HG03565 (cell line): ENCODE results near the gene SMURF1.
A peak's percentile ranks its signal among the peaks of the same experiment; 100 is the strongest.
"Not testable (repeated sequence)": the region's sequence is repeated elsewhere in the genome, so short reads cannot be mapped to it uniquely, and the experiment has no call there.

Experiments
- ATAC-seq: cut with Tn5 transposase; IDR thresholded peaks from one replicate; pipeline ENCODE4 v1.9.1; 2021; ENCODE audit warnings: mild to moderate bottlenecking, moderate library complexity; ENCODE audit not compliant: unreplicated experiment

Gene SMURF1

GRCh38 chr7:99122762-99123161, 21.1 kb downstream of the SMURF1 start:
- ATAC-seq: no peak

DNA sequence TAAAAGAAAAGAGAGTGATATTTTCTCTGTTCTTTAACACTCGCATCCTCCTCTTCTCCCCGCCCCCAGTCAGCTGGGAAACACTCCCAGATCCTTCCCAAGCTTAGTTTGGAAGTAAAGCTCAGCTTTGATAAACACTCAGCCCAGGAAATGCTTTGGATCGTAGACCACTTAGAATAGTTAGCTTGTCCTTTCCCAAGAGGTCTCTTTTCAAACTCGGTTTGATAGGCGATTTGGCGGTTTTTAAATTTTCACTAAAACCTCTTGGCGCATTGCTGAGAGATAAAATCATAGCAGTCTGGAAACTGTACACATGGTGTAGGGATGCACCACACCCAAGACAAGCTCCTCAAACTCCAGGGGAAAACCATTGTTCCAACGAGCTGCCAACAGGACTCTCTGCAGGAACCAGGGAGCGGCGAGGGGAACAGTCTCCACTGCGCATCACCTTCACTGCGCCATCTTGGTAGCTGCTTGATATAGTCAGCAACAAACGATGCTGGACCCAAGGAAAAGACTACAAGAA, 22.3 kb downstream of the SMURF1 start:
- ATAC-seq: no peak

GRCh38 chr7:99120916-99121315, 23.0 kb downstream of the SMURF1 start:
- no peak for ATAC-seq

DNA sequence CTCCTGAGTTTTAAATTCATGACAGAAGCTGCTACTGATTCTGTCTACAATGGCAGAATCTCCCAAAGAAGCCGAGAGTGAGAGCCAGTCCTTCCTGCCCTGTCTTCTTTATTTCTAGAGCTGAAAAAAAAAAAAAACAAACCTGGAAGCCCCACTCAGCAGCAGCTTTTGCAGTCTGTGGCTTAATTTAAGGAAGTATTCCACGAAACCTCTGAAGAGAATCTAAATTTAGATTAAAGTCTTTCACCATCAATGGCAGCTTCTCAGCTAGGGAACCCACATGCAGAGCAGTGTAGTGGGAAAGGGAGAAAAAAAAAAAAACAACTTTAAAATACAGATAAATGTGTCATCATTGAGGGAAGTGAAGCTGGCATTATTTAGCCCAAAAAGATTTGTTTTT, 23.4 kb downstream of the SMURF1 start:
- ATAC-seq: no peak

- ATAC-seq: no peak
Measured at GRCh38 chr7:99118077-99118476, 25.8 kb downstream of the SMURF1 start.

DNA sequence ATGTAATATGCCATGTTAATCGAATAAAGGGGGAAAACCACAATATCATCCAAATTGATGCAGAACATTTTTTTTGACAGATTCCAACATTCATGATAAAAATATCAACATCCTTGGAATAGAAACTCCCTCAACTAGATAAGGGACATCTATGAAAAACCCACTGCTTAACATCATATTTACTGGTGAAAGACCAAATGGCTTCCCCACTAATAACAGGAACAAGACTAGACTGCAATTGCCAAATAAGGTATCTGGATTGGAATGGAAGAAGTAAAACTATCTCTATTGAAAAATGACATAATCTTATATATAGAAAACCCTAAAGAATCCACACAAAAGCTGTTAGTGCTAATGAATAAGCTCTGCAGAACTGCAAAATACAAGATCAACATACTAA, 27.8 kb downstream of the SMURF1 start:
- ATAC-seq: no peak

- no peak for ATAC-seq
Measured at GRCh38 chr7:99115379-99115778, 28.5 kb downstream of the SMURF1 start.

DNA sequence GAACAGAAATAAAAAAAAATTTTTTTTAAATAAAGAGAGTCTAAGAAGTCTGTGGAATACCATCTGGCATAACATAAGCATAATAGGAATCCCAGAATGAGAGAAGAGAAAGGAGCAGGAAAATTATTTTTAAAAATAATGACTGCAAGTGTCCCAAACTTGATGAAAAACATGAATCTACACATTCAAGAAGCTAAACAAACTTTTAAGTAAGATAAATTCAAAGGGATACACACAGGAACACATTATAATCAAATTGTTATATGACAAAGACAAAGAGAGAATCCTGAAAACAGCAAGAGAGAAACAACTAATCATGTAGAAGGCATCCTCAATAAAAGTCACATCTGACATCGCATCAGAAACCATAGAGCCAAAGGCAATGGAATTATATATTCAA, 30.9 kb downstream of the SMURF1 start:
- ATAC-seq: no peak

DNA sequence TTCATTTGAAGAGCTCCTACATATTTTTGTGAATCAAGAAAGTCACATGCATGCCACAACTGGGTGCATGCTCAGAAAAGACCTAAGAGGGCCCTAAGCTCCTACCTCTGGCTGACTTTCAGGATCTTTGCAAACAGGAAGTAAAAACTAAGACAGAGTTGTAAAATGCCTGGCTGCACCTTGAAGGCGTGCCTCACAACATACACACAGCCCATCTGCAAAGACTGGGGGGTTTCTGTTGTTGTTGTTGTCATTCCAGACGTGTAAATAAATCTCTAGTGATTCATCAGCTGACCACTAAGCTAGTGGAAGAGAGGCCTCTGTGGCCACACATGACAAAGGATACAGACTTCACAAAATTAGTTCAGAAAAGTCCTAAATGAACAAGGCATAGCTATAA, 31.8 kb downstream of the SMURF1 start:
- ATAC-seq: peak; percentile 65

- no peak for ATAC-seq
Measured at GRCh38 chr7:99111591-99111990, 32.3 kb downstream of the SMURF1 start.

GRCh38 chr7:99109108-99110051, 34.5 kb downstream of the SMURF1 start:
- no peak for ATAC-seq

DNA sequence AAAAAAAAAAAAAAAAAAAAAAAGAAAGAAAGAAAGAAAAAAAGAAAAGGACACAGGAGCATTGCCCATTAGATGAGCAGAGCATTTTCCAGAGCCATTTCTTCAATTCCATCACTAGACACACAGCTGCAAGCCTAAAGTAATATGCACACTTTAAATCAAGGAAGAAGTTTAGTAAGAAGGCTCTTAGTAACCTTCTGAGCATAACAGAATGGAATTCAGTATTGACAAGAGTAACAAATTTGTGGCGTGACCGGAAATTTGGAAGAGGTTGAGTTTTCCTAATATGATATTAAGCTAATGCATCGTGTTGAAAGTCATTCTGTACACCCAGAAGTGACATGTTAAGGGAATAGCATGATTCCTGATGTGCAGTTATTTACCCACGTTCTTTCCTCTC, 35.3 kb downstream of the SMURF1 start:
- ATAC-seq: no peak

DNA sequence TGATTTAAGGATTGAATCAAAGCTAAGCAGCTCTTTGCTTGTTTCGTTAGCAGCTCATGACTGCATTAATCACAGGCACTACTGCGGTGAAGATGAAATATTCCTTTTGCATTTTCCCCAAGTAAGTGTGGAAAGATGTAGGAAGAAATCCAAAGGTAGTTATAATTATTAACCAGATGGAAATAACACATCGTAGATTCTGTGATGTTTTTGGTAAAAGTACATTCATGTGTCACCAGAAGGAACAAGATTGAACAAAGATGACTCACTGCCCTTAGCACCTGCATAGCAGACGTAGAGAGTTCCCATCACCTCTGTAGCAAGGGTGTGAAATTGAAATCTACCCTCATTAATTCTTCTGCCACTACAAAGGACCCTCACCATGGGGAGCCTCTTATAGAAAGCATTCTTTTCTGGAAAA, 37.1 kb downstream of the SMURF1 start:
- no peak for ATAC-seq

GRCh38 chr7:99106411-99106810, 37.5 kb downstream of the SMURF1 start:
- no peak for ATAC-seq

DNA sequence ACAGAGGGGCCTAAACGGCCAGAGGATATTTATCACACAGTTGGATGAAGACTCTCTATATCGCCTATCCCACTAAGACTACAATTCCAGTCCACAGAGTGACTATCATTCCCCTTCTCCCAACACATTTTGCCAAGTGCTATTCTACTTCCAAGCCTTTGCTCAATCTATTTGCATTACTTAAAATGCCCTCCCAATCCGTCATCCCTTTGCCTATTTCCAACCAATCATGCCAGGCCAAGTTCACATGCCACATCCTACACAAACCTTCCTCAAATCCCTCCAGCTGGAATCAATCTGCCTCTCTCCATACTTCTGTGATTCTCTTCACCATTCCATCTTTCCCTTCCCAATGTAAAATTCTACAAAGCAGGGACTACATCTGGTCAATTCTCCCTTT, 38.2 kb downstream of the SMURF1 start:
- ATAC-seq: no peak

- ATAC-seq: no peak
Measured at GRCh38 chr7:99104631-99105030, 39.3 kb downstream of the SMURF1 start.

DNA sequence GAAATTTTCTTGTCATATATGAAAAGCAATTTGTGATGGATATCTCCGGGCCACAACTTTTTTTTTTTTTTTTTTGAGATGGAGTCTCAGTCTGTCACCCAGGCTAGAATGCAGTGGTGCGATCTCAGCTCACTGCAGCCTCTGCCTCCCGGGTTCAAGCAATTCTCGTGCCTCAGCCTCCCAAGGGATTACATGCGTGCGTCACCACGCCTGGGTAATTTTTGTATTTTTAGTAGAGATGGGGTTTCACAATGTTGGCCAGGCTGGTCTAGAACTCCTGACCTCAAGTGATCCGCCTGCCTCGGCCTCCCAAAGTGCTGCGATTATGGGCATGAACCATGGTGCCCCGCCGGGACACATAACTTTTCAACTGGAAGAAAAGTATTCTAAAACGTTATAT, 40.1 kb downstream of the SMURF1 start:
- ATAC-seq: not testable (repeated sequence)

GRCh38 chr7:99102809-99103690, 40.9 kb downstream of the SMURF1 start:
- no peak for ATAC-seq

DNA sequence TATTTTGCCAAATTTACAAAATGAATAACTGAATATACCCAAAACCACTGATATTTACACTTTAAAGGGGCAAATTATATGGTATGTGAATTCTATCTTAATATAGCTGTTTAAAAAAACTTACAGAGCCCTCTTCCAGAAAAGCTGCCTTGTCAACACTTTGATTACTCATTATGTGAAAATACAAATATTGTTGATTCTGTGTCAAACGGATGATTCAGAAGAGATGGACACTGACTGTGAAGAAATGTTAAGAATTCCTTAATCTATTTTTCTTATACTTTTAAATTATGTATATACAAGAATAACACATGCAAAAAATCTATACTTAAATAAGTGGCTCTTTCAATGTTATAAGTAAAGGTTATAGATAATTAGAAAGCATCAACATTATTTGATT, 41.5 kb downstream of the SMURF1 start:
- no peak for ATAC-seq

DNA sequence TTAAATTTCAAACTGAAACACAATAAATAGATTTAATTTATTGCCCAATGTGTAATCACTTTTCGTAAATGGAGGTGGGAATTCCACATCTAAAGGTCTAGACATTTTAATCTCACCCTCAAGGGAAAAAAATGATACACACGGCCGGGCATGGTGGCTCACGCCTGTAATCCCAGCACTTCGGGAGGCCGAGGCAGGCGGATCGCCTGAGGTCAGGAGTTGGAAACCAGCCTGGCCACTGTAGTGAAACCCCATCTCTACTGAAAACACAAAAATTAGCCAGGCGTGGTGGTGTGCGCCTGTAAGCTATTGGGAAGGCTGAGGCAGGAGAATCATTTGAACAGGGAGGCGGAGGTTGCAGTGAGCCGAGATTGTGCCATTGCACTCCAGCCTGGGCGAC, 42.4 kb downstream of the SMURF1 start:
- not testable (repeated sequence) for ATAC-seq

DNA sequence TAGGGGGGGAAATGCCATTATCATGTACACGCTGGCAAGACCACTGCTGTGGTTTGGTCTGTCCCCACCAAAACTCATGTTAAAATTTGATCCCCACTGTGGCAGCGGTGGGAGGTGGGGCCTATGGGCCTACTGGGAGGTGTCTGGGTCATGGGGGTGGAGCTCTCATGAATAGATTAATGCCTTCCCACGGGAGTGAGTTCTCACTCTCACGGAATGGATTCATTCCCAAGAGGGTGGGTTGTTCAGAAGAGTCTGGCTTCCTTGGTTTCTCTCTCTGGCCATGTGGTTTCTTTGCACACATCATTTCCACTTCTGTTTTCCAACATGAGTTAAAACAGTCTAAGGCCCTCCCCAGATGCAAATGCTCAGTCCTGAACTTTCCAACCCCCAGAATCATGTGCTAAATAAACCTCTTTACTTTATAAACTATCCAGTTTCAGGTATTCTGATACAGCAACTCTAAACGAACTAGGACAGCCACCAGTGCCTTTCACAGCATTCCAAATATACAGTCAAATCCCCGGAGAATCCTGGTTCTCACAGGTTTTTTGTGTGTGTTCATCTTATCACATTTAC, 44.3 kb downstream of the SMURF1 start:
- ATAC-seq: no peak
